ENCODE data around the gene PRELID3B. TPM values are rescaled to one million over a fixed set of nuclear protein-coding genes. Genes with fewer than 3 reads are reported as not detected.

PRELID3B gene
- total RNA-seq, 3 donors from 2014 or later: 43.7 to 55.4 (median 52.4) TPM

GRCh38 chr20:59051666-59052185, 9.1 kb upstream of the PRELID3B start:
- no peak for DNase-seq (ENCODE audit: low spot score in 2 of 2)
- Histone ChIP-seq H3K4me1 (no peaks in the 10 kb centered on the region), H3K27me3 (no peaks in the 10 kb centered on the region), H3K27ac (no peak overlapping the region), H3K4me3 (no peak overlapping the region), H3K36me3 (no peaks in the 10 kb centered on the region), H3K9me3 (no peaks in the 10 kb centered on the region)
- intact Hi-C loops (cut with DNase I; ENCODE audit: low total_unique reads): no loop called here
- no peak for TF ChIP-seq POLR2AphosphoS5 (IDR thresholded peaks at IDR 0.05)
- TF ChIP-seq CTCF (IDR thresholded peaks at IDR 0.05): no peak
- no peak for TF ChIP-seq POLR2A (IDR thresholded peaks at IDR 0.05)

GRCh38 chr20:59050437-59050836, 7.9 kb upstream of the PRELID3B start:
- no peak for TF ChIP-seq CTCF (IDR thresholded peaks at IDR 0.05)
- TF ChIP-seq POLR2A (IDR thresholded peaks at IDR 0.05): no peak
- TF ChIP-seq POLR2AphosphoS5 (IDR thresholded peaks at IDR 0.05): no peak
- no peak for DNase-seq (ENCODE audit: low spot score in 2 of 2)
- Histone ChIP-seq H3K4me3 (no peak overlapping the region), H3K9me3 (no peaks in the 10 kb centered on the region), H3K36me3 (no peaks in the 10 kb centered on the region), H3K27ac (no peak overlapping the region), H3K27me3 (no peaks in the 10 kb centered on the region), H3K4me1 (no peaks in the 10 kb centered on the region)
- intact Hi-C loops (cut with DNase I; ENCODE audit: low total_unique reads): no loop called here

GRCh38 chr20:59048681-59049030, 6.1 kb upstream of the PRELID3B start:
- DNase-seq (ENCODE audit: low spot score in 2 of 2): no peak
- Histone ChIP-seq H3K27me3 (no peaks in the 10 kb centered on the region), H3K9me3 (no peaks in the 10 kb centered on the region), H3K27ac (no peak overlapping the region), H3K4me1 (no peaks in the 10 kb centered on the region), H3K4me3 (no peak overlapping the region), H3K36me3 (no peaks in the 10 kb centered on the region)
- intact Hi-C loops (cut with DNase I; ENCODE audit: low total_unique reads): no loop called here
- no peak for TF ChIP-seq CTCF (IDR thresholded peaks at IDR 0.05)
- TF ChIP-seq POLR2A (IDR thresholded peaks at IDR 0.05): no peak
- no peak for TF ChIP-seq POLR2AphosphoS5 (IDR thresholded peaks at IDR 0.05)

GRCh38 chr20:59047938-59048680, 5.5 kb upstream of the PRELID3B start:
- TF ChIP-seq POLR2AphosphoS5 (IDR thresholded peaks at IDR 0.05): no peak
- TF ChIP-seq POLR2A (IDR thresholded peaks at IDR 0.05): no peak
- TF ChIP-seq CTCF (IDR thresholded peaks at IDR 0.05): no peak
- Histone ChIP-seq H3K4me1 (no peaks in the 10 kb centered on the region), H3K27me3 (no peaks in the 10 kb centered on the region), H3K4me3 (no peak overlapping the region), H3K36me3 (no peaks in the 10 kb centered on the region), H3K9me3 (no peaks in the 10 kb centered on the region), H3K27ac (no peak overlapping the region)
- intact Hi-C loops (cut with DNase I; ENCODE audit: low total_unique reads): no loop called here
- DNase-seq (ENCODE audit: low spot score in 2 of 2): no peak

- TF ChIP-seq POLR2A (IDR thresholded peaks at IDR 0.05) (no peak), POLR2AphosphoS5 (IDR thresholded peaks at IDR 0.05) (no peak), CTCF (IDR thresholded peaks at IDR 0.05) (no peak)
- Histone ChIP-seq H3K27ac (no peak overlapping the region), H3K4me3 (no peak overlapping the region), H3K9me3 (no peaks in the 10 kb centered on the region), H3K36me3 (no peaks in the 10 kb centered on the region), H3K4me1 (peaks cover 0 to 1% of the 10 kb centered on the region in 2 donors), H3K27me3 (no peaks in the 10 kb centered on the region)
- intact Hi-C loops (cut with DNase I; ENCODE audit: low total_unique reads): no loop called here
- no peak for DNase-seq (ENCODE audit: low spot score in 2 of 2)
Measured at GRCh38 chr20:59046862-59047261, 4.3 kb upstream of the PRELID3B start.
